IMR-90 (cell line): ENCODE measurements around the gene OR51G1. TPM values are rescaled to one million over a fixed set of nuclear protein-coding genes. Genes with fewer than 3 reads are reported as not detected.

Experiments
- ATAC-seq: fragments of 200-7000 bp; cut with Tn5 transposase; 2 replicates; pipeline ENCODE4 v1.9.1; 2020; ENCODE audit warnings: low read depth, mild to moderate bottlenecking, moderate library complexity
- BruUV-seq: library from RNA; stranded (reverse); fragments of 400-500 nt; replicated peaks from 2 replicates; lab custom pipeline; 2021; lab: Mats Ljungman, UMichigan
- CTCF ChIA-PET: fragments of 300-600 bp; formaldehyde crosslinking; extraction: SDS; loops from one replicate; lab custom pipeline; 2021; ENCODE audit warnings: antibody characterized with exemption; lab: Yijun Ruan, JAX
- POLR2A ChIA-PET: fragments of 300-600 bp; sonication (Branson Sonifier 250); formaldehyde crosslinking; loops from one replicate; lab custom pipeline; 2022; ENCODE audit warnings: antibody characterized with exemption; ENCODE audit not compliant: unreplicated experiment; lab: Charles Lee
- DNase-seq: peaks from one replicate; pipeline ENCODE4 v3.0.0; 2013
- H2AFZ ChIP-seq: replicated peaks from 2 replicates; pipeline ENCODE3; 2013; ENCODE audit warnings: low read length, mild to moderate bottlenecking; ENCODE audit not compliant: poor library complexity
- H2AK5ac ChIP-seq: 2 replicates; pipeline ENCODE4 v1.6.1; 2013; ENCODE audit warnings: low read depth, low read length, inconsistent platforms
- H2AK9ac ChIP-seq: replicated peaks from 2 replicates; pipeline ENCODE3; 2013; ENCODE audit warnings: mild to moderate bottlenecking, low read depth, low read length, moderate library complexity; ENCODE audit not compliant: poor library complexity
- H2BK120ac ChIP-seq: 2 replicates; pipeline ENCODE4 v1.6.1; 2013; ENCODE audit warnings: low read depth, low read length, inconsistent platforms
- H2BK15ac ChIP-seq: 3 replicates; pipeline ENCODE4 v1.6.1; 2013; ENCODE audit warnings: low read depth, low read length, inconsistent platforms
- H2BK20ac ChIP-seq: 2 replicates; pipeline ENCODE4 v1.6.1; 2013; ENCODE audit warnings: low read depth, mild to moderate bottlenecking, inconsistent platforms, low read length, moderate library complexity
- H2BK5ac ChIP-seq: 2 replicates; pipeline ENCODE4 v1.6.1; 2013; ENCODE audit warnings: mild to moderate bottlenecking, low read depth, low read length, inconsistent platforms; ENCODE audit not compliant: poor library complexity, severe bottlenecking
- H3K14ac ChIP-seq: replicated peaks from 2 replicates; pipeline ENCODE4 v1.6.1; 2013; ENCODE audit warnings: low read depth, low read length, inconsistent platforms
- H3K18ac ChIP-seq: 2 replicates; pipeline ENCODE4 v1.6.1; 2013; ENCODE audit warnings: low read depth, low read length, control low read depth
- H3K23ac ChIP-seq: 2 replicates; pipeline ENCODE4 v1.6.1; 2013; ENCODE audit warnings: low read depth, low read length, inconsistent platforms
- H3K27ac ChIP-seq: 2 replicates; pipeline ENCODE4 v1.5.1; 2013; ENCODE audit warnings: mild to moderate bottlenecking, control low read depth, low read length; ENCODE audit not compliant: insufficient read depth
- H3K27me3 ChIP-seq: 2 replicates; pipeline ENCODE4 v1.6.1; 2013; ENCODE audit warnings: low read length; ENCODE audit not compliant: control insufficient read depth, insufficient read depth
- H3K36me3 ChIP-seq: 2 replicates; pipeline ENCODE4 v1.6.1; 2013; ENCODE audit warnings: low read length, mixed read lengths; ENCODE audit not compliant: control insufficient read depth, insufficient read depth
- H3K4ac ChIP-seq: 2 replicates; pipeline ENCODE4 v1.6.1; 2013; ENCODE audit warnings: low read depth, low read length, inconsistent platforms
- H3K4me1 ChIP-seq: 2 replicates; pipeline ENCODE4 v1.6.1; 2013; ENCODE audit warnings: low read length, mixed read lengths; ENCODE audit not compliant: control insufficient read depth, insufficient read depth
- H3K4me2 ChIP-seq: 2 replicates; pipeline ENCODE4 v1.6.1; 2013; ENCODE audit warnings: low read depth, mild to moderate bottlenecking, control low read depth, low read length, moderate library complexity
- H3K4me3 ChIP-seq: 2 replicates; pipeline ENCODE4 v1.5.1; 2013; ENCODE audit warnings: low read depth, mild to moderate bottlenecking, control low read depth, low read length, moderate library complexity; ENCODE audit not compliant: insufficient read depth
- H3K56ac ChIP-seq: 2 replicates; pipeline ENCODE4 v1.6.1; 2013; ENCODE audit warnings: low read length, inconsistent platforms; ENCODE audit not compliant: insufficient read depth; ENCODE audit errors: extremely low read depth
- H3K79me1 ChIP-seq, 2 experiments: 2 replicates each; pipeline ENCODE4 v1.6.1; 2013; ENCODE audit warnings: low read length in 2 of 2, inconsistent platforms in 1 of 2, low read depth in 1 of 2
- H3K9ac ChIP-seq: 2 replicates; pipeline ENCODE4 v1.6.1; 2013; ENCODE audit warnings: low read depth, low read length, control low read depth
- H3K9me1 ChIP-seq: 2 replicates; pipeline ENCODE4 v1.6.1; 2013; ENCODE audit warnings: low read length, inconsistent platforms; ENCODE audit not compliant: insufficient read depth
- H3K9me3 ChIP-seq: 2 replicates; pipeline ENCODE4 v1.6.1; 2013; ENCODE audit warnings: low read length; ENCODE audit not compliant: control insufficient read depth, insufficient read depth
- H4K20me1 ChIP-seq: 2 replicates; pipeline ENCODE4 v1.6.1; 2013; ENCODE audit warnings: low read length, inconsistent platforms; ENCODE audit not compliant: insufficient read depth
- H4K5ac ChIP-seq: 2 replicates; pipeline ENCODE4 v1.6.1; 2013; ENCODE audit warnings: mild to moderate bottlenecking, low read depth, low read length, control low read depth
- H4K8ac ChIP-seq, 2 experiments: 2 replicates each; pipeline ENCODE4 v1.6.1; 2013; ENCODE audit warnings: low read depth in 2 of 2, low read length in 2 of 2, control low read depth in 1 of 2, inconsistent platforms in 1 of 2
- H4K91ac ChIP-seq: 2 replicates; pipeline ENCODE4 v1.6.1; 2013; ENCODE audit warnings: low read depth, low read length, inconsistent platforms; ENCODE audit not compliant: insufficient read depth
- CEBPB ChIP-seq: IDR thresholded peaks from 2 replicates; pipeline ENCODE4 v1.6.1; 2012; ENCODE audit warnings: low read depth, low read length, improper control_type of control experiment
- CHD1 ChIP-seq: IDR thresholded peaks from 2 replicates; pipeline ENCODE4 v1.6.1; 2012; ENCODE audit warnings: low read depth, low read length, improper control_type of control experiment
- CTCF ChIP-seq: conservative IDR thresholded peaks from 2 replicates; pipeline ENCODE4 v1.5.1; 2012; ENCODE audit warnings: mild to moderate bottlenecking, low read depth, low read length, improper control_type of control experiment
- MAFK ChIP-seq: IDR thresholded peaks from 2 replicates; pipeline ENCODE4 v1.6.1; 2012; ENCODE audit warnings: low read depth, low read length, improper control_type of control experiment
- MXI1 ChIP-seq: IDR thresholded peaks from 2 replicates; pipeline ENCODE4 v1.6.1; 2012; ENCODE audit warnings: low read depth, mild to moderate bottlenecking, low read length, moderate library complexity, borderline replicate concordance
- NFE2L2 ChIP-seq: fragments of 150-350 bp; IDR thresholded peaks from 2 replicates; pipeline ENCODE4 v1.6.1; 2016; ENCODE audit warnings: low read depth, mild to moderate bottlenecking, low read length
- POLR2A ChIP-seq: IDR thresholded peaks from 2 replicates; pipeline ENCODE4 v1.6.1; 2012; ENCODE audit warnings: mild to moderate bottlenecking, low read depth, low read length
- WGBS, 2 experiments: methylation state at CpG; one replicate each; pipeline versions ENCODE4 v1.1.5 to v1.1.7; 2013; ENCODE audit warnings: missing lambda C conversion rate in 2 of 2; ENCODE audit not compliant: insufficient read length in 1 of 2; ENCODE audit errors: extremely low coverage in 2 of 2; 5-methylcytosine and 5-hydroxymethylcytosine counted together
- dilution Hi-C: fragments of 300-500 bp; cut with HindIII; formaldehyde crosslinking; loops from one replicate; pipeline ENCODE4 v1.14.3; 2018; ENCODE audit warnings: low sequenced_read_pairs; ENCODE audit not compliant: unreplicated experiment
- in situ Hi-C: fragments of 300-500 bp; cut with MboI; formaldehyde crosslinking; loops from 3 replicates; pipeline ENCODE4 v1.14.3; 2019; ENCODE audit warnings: low sequenced_read_pairs, inconsistent platforms, mixed read lengths
- intact Hi-C: fragments of 100-400 bp; cut with micrococcal nuclease; formaldehyde crosslinking; loops from 2 replicates; pipeline ENCODE4 v1.10.0; 2022
- polyA plus RNA-seq, 3 experiments: library from polyadenylated mRNA; depleted of rRNA; stranded (reverse); fragments of >200 nt; gene quantifications; 2 replicates each; pipeline ENCODE4 v1.2.3, GENCODE V29; 2012; ENCODE audit warnings: low replicate concordance in 1 of 3
- total RNA-seq: library from RNA; depleted of rRNA; stranded (reverse); fragments of >200 nt; gene quantifications from 2 replicates; pipeline ENCODE4 v1.2.3, GENCODE V29; 2012

OR51G1 gene
- total and polyA plus RNA-seq, 2 of the 4 experiments (the other 2 are of a cell fraction) = not detected

- Histone ChIP-seq H4K91ac (no peak overlapping the region), H3K9ac (no peak overlapping the region), H3K27ac (no peak overlapping the region), H2BK15ac (no peak overlapping the region), H3K4me2 (no peak overlapping the region), H2AK5ac (no peak overlapping the region), H2AK9ac (no peak overlapping the region), H3K9me1 (no peaks in the 10 kb centered on the region), H3K56ac (no peak overlapping the region), H4K5ac (no peak overlapping the region), H4K8ac (no peak overlapping the region), H2BK120ac (no peak overlapping the region), H3K14ac (no peak overlapping the region), H3K4ac (no peak overlapping the region), H4K20me1 (no peaks in the 10 kb centered on the region), H3K4me3 (no peak overlapping the region), H3K23ac (no peak overlapping the region), H2AFZ (no peak overlapping the region), H3K4me1 (no peaks in the 10 kb centered on the region), H2BK20ac (no peak overlapping the region), H3K27me3 (no peaks in the 10 kb centered on the region), H3K36me3 (no peaks in the 10 kb centered on the region), H3K79me1 (no peaks in the 10 kb centered on the region), H3K9me3 (no peaks in the 10 kb centered on the region), H3K18ac (no peak overlapping the region), H2BK5ac (no peak overlapping the region)
- ATAC-seq (no peak), DNase-seq (no peak)
- BruUV-seq = no TSS peak
- TF ChIP-seq CHD1 (no peak), MAFK (no peak), CEBPB (no peak), POLR2A (no peak), MXI1 (no peak), NFE2L2 (no peak), CTCF (no peak)
- in situ Hi-C loops (no loop called here), dilution Hi-C loops (no loop called here), intact Hi-C loops (no loop called here)
- POLR2A ChIA-PET = no interaction called here
- WGBS, 2 experiments = 60 to 100% methylated on average over 1 of the region's 4 CpGs
- CTCF ChIA-PET = interaction anchor here (1.2 kb wide), 1 partner anchor 296 kb away, joined by 3 read pairs; the partner anchor contains the start of gene OR51D1
These were observed 8.6 kb upstream of the OR51G1 start for GRCh38 chr11:4932751-4933150.
